Right lobe of liver (tissue), 6 donors: ENCODE results near the gene SNX10. TPM values are rescaled to one million over a fixed set of nuclear protein-coding genes. Genes with fewer than 3 reads are reported as not detected.

Experiments
- ATAC-seq, 4 donors: fragments of 200-7000 bp; cut with Tn5 transposase; one replicate each; pipeline ENCODE4 v1.9.1; 2020; ENCODE audit warnings: mild to moderate bottlenecking in 4 of 4, moderate library complexity in 4 of 4
- DNase-seq, 3 donors: peaks; one replicate each; pipeline ENCODE4 v3.0.0-alpha.2; 2020
- H3K27ac ChIP-seq, 3 donors: fragments of 200-600 bp; one replicate each; pipeline ENCODE4 v1.8.0; 2022
- H3K27me3 ChIP-seq, 2 donors: fragments of 200-600 bp; one replicate each; pipeline ENCODE4 v1.8.0; 2022
- H3K36me3 ChIP-seq, 4 donors: fragments of 200-600 bp; sonication (generic) in 1 of 4; one replicate each; pipeline versions ENCODE4 v1.5.1 to v1.8.0; 2017 to 2022; ENCODE audit warnings: control low read depth in 1 of 4
- H3K4me1 ChIP-seq, 4 donors: fragments of 200-600 bp; sonication (generic) in 1 of 4; one replicate each; pipeline versions ENCODE4 v1.5.1 to v1.8.0; 2017 to 2022; ENCODE audit warnings: control low read depth in 1 of 4
- H3K4me3 ChIP-seq, 3 donors: fragments of 200-600 bp; one replicate each; pipeline ENCODE4 v1.8.0; 2022
- H3K9me3 ChIP-seq, 4 donors: fragments of 200-600 bp; sonication (generic) in 1 of 4; one replicate each; pipeline versions ENCODE4 v1.5.1 to v1.8.0; 2017 to 2022; ENCODE audit warnings: control low read depth in 1 of 4
- POLR2A ChIP-seq: fragments of 450-650 bp; IDR thresholded peaks from one replicate; pipeline ENCODE4 v1.6.1; 2017; ENCODE audit warnings: antibody characterized with exemption, mild to moderate bottlenecking
- WGBS: methylation state at CpG from one replicate; pipeline ENCODE4 v1.1.6; 2018; ENCODE audit warnings: low coverage, low lambda C conversion rate; ENCODE audit not compliant: insufficient coverage; ENCODE audit errors: missing lambda C conversion rate; 5-methylcytosine and 5-hydroxymethylcytosine counted together
- intact Hi-C, 2 donors: fragments of 100-400 bp; cut with DNase I; formaldehyde crosslinking; loops; one replicate each; pipeline versions ENCODE4 v1.11.2 to v1.14.1; 2022
- total RNA-seq, 6 experiments: library from RNA; depleted of rRNA in 2 of 6; stranded (reverse); fragments of >200 nt in 2 of 6; fragmentation: NEBNext Ultra II Directional in 3 of 6; extraction: Animal tissue kit (Norgen Biotek cat#: 25700) in 3 of 6; gene quantifications; one replicate each; pipeline versions ENCODE4 v1.1.0 to v1.2.4, GENCODE V29; 2016 to 2023
- TF ChIP-seq, protein P1 (sequence below), 4 donors: fragments of 200-600 bp in 3 of 4; fragments of 450-650 bp in 1 of 4; IDR thresholded peaks; one replicate each; pipeline versions ENCODE4 v1.5.1 to v1.8.0; 2016 to 2022; ENCODE audit warnings: antibody characterized with exemption in 4 of 4, mild to moderate bottlenecking in 2 of 4
- donor health status: DM: no; HTN: yes; CAD: no.
- donor health status: DM: no; HTN: no; CAD: no.
- donor health status: DM: no; HTN: no; CAD: no.
- donor health status: DM: no; HTN: yes; CAD: no.
- donor health status: DM: no; HTN: yes; CAD: no.

Gene SNX10
- total RNA-seq, 6 experiments from 2014 or later = 10.1 to 59.0 (median 37.7) TPM

- Histone ChIP-seq H3K27ac (no peak overlapping the region), H3K9me3 (no peaks in the 10 kb centered on the region), H3K4me1 (peaks cover 0 to 30% (median 14%) of the 10 kb centered on the region in 4 donors), H3K4me3 (no peak overlapping the region), H3K36me3 (no peaks in the 10 kb centered on the region), H3K27me3 (no peaks in the 10 kb centered on the region)
- TF ChIP-seq, protein P1, sequence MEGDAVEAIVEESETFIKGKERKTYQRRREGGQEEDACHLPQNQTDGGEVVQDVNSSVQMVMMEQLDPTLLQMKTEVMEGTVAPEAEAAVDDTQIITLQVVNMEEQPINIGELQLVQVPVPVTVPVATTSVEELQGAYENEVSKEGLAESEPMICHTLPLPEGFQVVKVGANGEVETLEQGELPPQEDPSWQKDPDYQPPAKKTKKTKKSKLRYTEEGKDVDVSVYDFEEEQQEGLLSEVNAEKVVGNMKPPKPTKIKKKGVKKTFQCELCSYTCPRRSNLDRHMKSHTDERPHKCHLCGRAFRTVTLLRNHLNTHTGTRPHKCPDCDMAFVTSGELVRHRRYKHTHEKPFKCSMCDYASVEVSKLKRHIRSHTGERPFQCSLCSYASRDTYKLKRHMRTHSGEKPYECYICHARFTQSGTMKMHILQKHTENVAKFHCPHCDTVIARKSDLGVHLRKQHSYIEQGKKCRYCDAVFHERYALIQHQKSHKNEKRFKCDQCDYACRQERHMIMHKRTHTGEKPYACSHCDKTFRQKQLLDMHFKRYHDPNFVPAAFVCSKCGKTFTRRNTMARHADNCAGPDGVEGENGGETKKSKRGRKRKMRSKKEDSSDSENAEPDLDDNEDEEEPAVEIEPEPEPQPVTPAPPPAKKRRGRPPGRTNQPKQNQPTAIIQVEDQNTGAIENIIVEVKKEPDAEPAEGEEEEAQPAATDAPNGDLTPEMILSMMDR (IDR thresholded peaks at IDR 0.05) = no peak
- TF ChIP-seq POLR2A = no peak
- DNase-seq (no peak), ATAC-seq (no peak)
- intact Hi-C loops = no loop called here
- 83% methylated on average over 1 of the region's 1 CpG for WGBS
Observed at GRCh38 chr7:26351171-26351570, 59.5 kb downstream of the SNX10 start.

DNA sequence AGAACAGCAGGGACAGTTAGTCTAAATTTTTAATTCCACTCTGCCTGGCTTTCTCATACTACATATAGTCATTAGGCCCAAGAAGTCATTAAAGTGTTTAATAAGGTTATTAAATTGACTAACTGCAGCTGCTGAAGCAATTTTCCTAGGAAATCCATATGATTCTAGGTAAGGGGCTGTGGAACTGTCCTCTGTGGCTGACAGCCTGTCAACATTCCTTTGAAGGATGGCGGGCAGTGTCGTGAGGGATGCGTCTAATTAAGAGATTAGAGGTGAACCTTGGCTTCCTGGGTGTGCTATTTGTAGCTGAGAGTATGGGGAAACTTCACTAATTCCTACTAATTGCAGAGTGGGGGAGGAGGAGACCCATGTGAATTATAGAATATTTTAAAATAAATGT lies 64.6 kb downstream of the SNX10 start:
- Histone ChIP-seq H3K4me1 (no peaks in the 10 kb centered on the region), H3K36me3 (no peaks in the 10 kb centered on the region), H3K4me3 (no peak overlapping the region), H3K9me3 (no peaks in the 10 kb centered on the region), H3K27ac (no peak overlapping the region), H3K27me3 (no peaks in the 10 kb centered on the region)
- ATAC-seq (no peak), DNase-seq (no peak)
- intact Hi-C loops = no loop called here
- WGBS = 75% methylated on average over 3 of the region's 3 CpGs
- TF ChIP-seq POLR2A = no peak
- TF ChIP-seq, protein P1 (IDR thresholded peaks at IDR 0.05) = no peak

GRCh38 chr7:26356929-26357798 lies 65.5 kb downstream of the SNX10 start:
- H3K4me3 ChIP-seq = no peak overlapping the region
- intact Hi-C loops = no loop called here
- H3K9me3 ChIP-seq = no peaks in the 10 kb centered on the region
- 63% methylated on average over 2 of the region's 4 CpGs for WGBS
- ATAC-seq (no peak), DNase-seq (no peak)
- H3K4me1 ChIP-seq = no peaks in the 10 kb centered on the region
- H3K27me3 ChIP-seq = no peaks in the 10 kb centered on the region
- no peak overlapping the region for H3K27ac ChIP-seq
- TF ChIP-seq, protein P1 (IDR thresholded peaks at IDR 0.05) = no peak
- no peak for TF ChIP-seq POLR2A
- H3K36me3 ChIP-seq = no peaks in the 10 kb centered on the region

DNA sequence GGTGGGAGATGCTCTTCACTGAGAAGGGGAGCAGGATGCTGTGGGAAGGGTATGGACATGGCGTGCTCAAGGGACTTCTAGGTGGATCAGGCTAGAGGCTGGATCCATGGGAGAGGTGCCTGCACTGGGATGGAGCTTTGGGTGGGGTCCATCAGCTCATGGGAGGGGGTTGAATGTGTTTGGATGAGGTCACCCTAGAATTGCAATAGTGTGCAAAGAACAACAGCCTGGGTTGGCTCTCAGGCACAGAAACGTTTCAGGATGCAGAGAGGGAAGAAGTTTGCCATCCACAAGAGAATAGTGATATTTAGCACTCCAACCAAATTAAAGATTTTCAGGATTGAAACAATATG lies 66.1 kb downstream of the SNX10 start:
- ATAC-seq (no peak), DNase-seq (no peak)
- TF ChIP-seq POLR2A = no peak
- TF ChIP-seq, protein P1 (IDR thresholded peaks at IDR 0.05) = no peak
- Histone ChIP-seq H3K27me3 (no peaks in the 10 kb centered on the region), H3K4me3 (no peak overlapping the region), H3K4me1 (no peaks in the 10 kb centered on the region), H3K36me3 (no peaks in the 10 kb centered on the region), H3K9me3 (no peaks in the 10 kb centered on the region), H3K27ac (no peak overlapping the region)
- 33% methylated on average over 1 of the region's 2 CpGs for WGBS
- intact Hi-C loops = no loop called here
